Mucosa of rectum (tissue), 2 donors: ENCODE results near the gene TMEM108.

ENCODE experiments used
- H3K27ac ChIP-seq, 2 donors: one replicate each; pipeline ENCODE4 v1.7.0; 2013; ENCODE audit warnings: inconsistent platforms in 2 of 2, low read depth in 2 of 2, low read length in 2 of 2
- H3K27me3 ChIP-seq, 2 donors: one replicate each; pipeline ENCODE4 v1.7.0; 2013; ENCODE audit warnings: low read length in 2 of 2; ENCODE audit not compliant: control insufficient read depth in 2 of 2, insufficient read depth in 2 of 2
- H3K36me3 ChIP-seq, 2 donors: one replicate each; pipeline ENCODE4 v1.7.0; 2013; ENCODE audit warnings: low read length in 2 of 2; ENCODE audit not compliant: control insufficient read depth in 2 of 2, insufficient read depth in 2 of 2
- H3K4me1 ChIP-seq, 2 donors: one replicate each; pipeline ENCODE4 v1.7.0; 2013; ENCODE audit warnings: low read length in 2 of 2, mild to moderate bottlenecking in 1 of 2; ENCODE audit not compliant: control insufficient read depth in 2 of 2, insufficient read depth in 2 of 2
- H3K4me3 ChIP-seq, 2 donors: one replicate each; pipeline ENCODE4 v1.7.0; 2013; ENCODE audit warnings: low read length in 2 of 2
- H3K9ac ChIP-seq, 2 donors: one replicate each; pipeline ENCODE4 v1.7.0; 2013; ENCODE audit warnings: low read length in 2 of 2, low read depth in 1 of 2, mild to moderate bottlenecking in 1 of 2
- H3K9me3 ChIP-seq, 2 donors: one replicate each; pipeline ENCODE4 v1.7.0; 2013; ENCODE audit warnings: low read length in 2 of 2; ENCODE audit not compliant: control insufficient read depth in 2 of 2
- donor health status: healthy.
- donor health status: Normal muscosa, but diverticular disease.

Gene TMEM108

DNA sequence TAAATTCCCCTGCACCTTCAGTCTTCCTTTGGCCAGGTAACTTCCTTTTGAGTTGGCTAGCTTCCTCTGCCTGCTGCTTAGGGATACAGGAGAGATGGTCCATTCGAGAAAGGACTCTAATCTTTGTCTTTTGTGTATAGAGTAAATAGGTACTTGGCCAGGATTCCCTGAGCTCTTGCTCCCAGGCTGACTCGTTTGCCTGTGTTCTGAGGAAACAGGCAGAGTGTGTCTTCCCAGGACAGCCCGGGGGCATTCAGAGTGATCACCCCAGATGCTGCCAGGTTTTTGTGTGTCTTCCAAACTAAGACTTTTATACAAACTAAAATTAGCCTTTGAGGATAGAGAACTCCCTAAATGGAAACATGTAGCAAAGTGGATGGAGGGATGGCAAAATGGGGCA is 39.5 kb downstream of the TMEM108 start:
- Histone ChIP-seq H3K4me3 (no peak overlapping the region), H3K4me1 (no peaks in the 10 kb centered on the region), H3K9ac (no peak overlapping the region), H3K9me3 (no peaks in the 10 kb centered on the region), H3K27me3 (no peaks in the 10 kb centered on the region), H3K36me3 (no peaks in the 10 kb centered on the region), H3K27ac (no peak overlapping the region)

GRCh38 chr3:133079621-133080020 is 41.4 kb downstream of the TMEM108 start:
- Histone ChIP-seq H3K4me3 (no peak overlapping the region), H3K4me1 (no peaks in the 10 kb centered on the region), H3K9me3 (no peaks in the 10 kb centered on the region), H3K27me3 (no peaks in the 10 kb centered on the region), H3K27ac (no peak overlapping the region), H3K9ac (no peak overlapping the region), H3K36me3 (no peaks in the 10 kb centered on the region)

DNA sequence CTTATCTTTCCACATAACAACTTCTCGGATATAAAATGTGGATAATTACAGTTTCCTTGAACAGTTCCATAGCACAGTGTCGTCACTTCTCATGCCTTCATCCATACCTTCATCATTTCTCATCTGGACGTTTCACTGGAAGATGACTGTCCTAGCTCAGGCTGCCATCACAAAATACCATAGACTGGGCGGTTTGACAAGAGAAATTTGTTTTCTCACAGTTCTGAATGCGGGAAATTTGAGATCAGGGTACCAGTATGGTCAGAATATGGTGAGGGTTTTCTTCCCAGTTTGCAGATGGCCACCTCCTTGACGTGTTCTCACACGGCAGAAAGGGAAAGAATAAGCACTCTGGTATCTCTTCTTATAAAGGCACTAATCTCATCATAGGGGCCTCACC is 42.8 kb downstream of the TMEM108 start:
- Histone ChIP-seq H3K4me3 (no peak overlapping the region), H3K27me3 (no peaks in the 10 kb centered on the region), H3K36me3 (no peaks in the 10 kb centered on the region), H3K9me3 (no peaks in the 10 kb centered on the region), H3K27ac (no peak overlapping the region), H3K4me1 (no peaks in the 10 kb centered on the region), H3K9ac (no peak overlapping the region)

GRCh38 chr3:133083395-133083794 is 45.2 kb downstream of the TMEM108 start:
- Histone ChIP-seq H3K27ac (no peak overlapping the region), H3K36me3 (no peaks in the 10 kb centered on the region), H3K4me1 (no peaks in the 10 kb centered on the region), H3K9ac (no peak overlapping the region), H3K27me3 (no peaks in the 10 kb centered on the region), H3K9me3 (no peaks in the 10 kb centered on the region), H3K4me3 (no peak overlapping the region)

DNA sequence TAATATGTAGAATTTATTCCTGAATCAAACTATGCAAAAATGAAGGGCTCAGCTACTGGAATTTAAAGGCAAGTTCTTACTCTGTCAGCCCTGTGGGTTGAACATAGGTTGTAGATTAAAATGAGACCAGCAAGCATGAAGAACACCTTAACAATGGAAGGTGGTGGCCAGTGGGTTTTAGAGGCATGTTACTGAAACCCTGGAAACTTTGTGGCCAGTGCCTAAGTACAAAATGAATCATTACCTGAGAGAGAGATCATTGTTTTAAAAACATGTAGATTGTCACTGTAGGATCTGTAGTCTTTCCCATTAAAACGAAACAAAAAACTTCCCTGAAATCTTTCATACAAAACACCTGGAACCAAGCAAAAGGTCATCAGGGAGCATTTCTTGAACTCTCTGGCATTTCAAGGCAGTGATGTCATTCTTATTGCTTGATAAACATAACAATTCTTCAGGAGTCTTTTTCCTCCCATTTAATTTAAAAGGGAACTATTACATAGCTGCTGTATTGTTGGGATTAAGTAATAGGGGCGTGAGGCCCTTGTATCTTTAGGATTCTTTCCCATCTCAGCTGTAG is 51.8 kb downstream of the TMEM108 start:
- H3K36me3 ChIP-seq: no peaks in the 10 kb centered on the region
- no peaks in the 10 kb centered on the region for H3K27me3 ChIP-seq
- H3K4me3 ChIP-seq: no peak overlapping the region
- H3K27ac ChIP-seq: no peak overlapping the region
- H3K4me1 ChIP-seq: no peaks in the 10 kb centered on the region
- no peak overlapping the region for H3K9ac ChIP-seq
- no peaks in the 10 kb centered on the region for H3K9me3 ChIP-seq

DNA sequence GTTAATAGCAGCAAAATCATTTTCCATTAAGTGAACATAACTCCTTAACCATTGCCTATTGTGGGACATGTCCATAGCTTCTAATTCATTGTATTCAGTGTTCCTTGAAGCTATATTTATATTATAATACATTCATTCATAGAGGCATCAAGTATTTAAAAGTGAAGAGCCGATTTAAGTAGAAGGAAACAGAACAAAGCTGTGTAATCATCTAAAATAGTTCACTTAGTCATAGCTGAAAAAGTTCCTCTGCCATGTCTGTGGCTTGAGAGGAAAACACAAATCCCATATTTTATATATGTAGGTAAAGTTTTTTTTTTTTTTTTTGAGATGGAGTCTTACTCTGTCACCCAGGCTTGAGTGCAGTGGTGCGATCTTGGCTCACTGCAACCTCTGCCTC is 54.5 kb downstream of the TMEM108 start:
- Histone ChIP-seq H3K4me1 (no peaks in the 10 kb centered on the region), H3K9me3 (no peaks in the 10 kb centered on the region), H3K4me3 (no peak overlapping the region), H3K36me3 (no peaks in the 10 kb centered on the region), H3K27ac (no peak overlapping the region), H3K27me3 (no peaks in the 10 kb centered on the region), H3K9ac (no peak overlapping the region)

DNA sequence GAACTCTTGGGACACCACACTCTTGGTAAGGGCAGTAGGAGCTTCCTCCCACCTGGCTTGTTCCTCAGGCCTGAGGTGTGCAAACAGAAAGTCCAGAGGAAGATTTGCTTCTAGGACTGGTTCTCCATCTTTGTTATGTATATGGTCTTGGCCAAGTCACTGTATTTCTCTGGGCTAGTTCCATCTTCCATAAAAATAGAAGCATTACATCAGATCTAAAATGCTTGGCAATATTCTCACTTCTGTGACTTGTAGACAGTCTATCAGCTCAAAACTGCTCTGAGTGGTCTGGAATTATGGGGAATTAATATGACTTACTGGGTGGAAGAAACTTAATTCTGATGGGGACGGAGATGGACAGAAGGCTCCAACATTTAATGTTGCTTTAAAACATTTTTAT is 55.2 kb downstream of the TMEM108 start:
- no peak overlapping the region for H3K27ac ChIP-seq

DNA sequence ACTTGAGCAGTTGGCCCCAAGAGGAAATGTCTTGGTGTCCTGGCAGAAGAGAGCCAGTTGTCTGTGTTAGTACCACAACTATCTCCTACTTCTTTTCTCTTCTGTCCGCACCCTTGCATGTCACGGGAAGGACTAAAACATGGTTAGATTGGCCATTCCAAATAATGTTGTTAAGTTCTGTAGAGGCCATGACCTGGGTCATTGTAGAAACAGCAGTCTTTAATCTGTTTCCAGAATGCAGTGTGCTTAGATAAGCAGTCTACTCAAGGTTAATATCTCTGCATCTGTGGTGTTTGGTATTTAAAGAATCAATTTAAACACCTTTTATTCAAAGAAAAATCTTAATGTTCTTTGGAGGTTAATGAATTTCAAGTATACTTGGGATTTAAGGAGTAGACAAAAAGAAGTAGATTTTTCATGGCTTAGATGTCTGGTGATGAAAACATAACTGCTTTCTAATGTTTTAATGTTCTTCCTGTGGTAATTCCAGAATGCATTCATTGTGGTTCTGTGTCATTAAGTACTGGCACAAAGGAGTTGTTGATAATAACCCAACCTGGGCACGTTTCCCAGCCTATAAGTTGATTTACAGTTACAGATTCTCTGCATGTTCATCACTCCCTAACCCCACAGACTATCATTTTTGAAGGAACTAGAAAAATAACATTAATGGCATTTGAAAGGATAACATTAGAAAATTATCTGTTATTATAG is 58.9 kb downstream of the TMEM108 start:
- H3K9me3 ChIP-seq: no peaks in the 10 kb centered on the region
- no peak overlapping the region for H3K27ac ChIP-seq
- H3K4me1 ChIP-seq: no peaks in the 10 kb centered on the region
- H3K27me3 ChIP-seq: no peaks in the 10 kb centered on the region
- no peak overlapping the region for H3K4me3 ChIP-seq
- H3K9ac ChIP-seq: no peak overlapping the region
- H3K36me3 ChIP-seq: no peaks in the 10 kb centered on the region

More for the DNA sequence above, 55.2 kb downstream of the TMEM108 start:
- H3K4me3 ChIP-seq: no peak overlapping the region
- no peak overlapping the region for H3K9ac ChIP-seq
- no peaks in the 10 kb centered on the region for H3K36me3 ChIP-seq
- no peaks in the 10 kb centered on the region for H3K27me3 ChIP-seq
- no peaks in the 10 kb centered on the region for H3K4me1 ChIP-seq
- H3K9me3 ChIP-seq: no peaks in the 10 kb centered on the region

DNA sequence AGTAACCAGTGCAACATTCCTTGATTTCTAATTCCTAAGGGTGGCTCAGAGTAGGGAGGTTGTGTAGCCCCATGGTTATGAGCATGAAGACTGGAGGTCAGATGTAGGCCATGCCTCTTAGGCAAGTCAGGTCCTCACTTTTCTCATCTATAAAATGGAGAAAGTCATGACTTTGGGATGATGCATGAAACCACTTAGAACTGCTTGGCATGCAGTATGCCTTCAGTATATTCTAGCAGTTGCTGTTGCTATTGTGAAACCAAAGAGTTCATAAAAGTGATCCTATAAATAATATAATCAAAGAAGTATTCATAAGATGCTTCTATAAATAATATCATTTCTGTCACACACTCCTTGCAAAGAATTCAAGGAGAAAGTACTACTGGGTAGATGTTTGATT is 65.5 kb downstream of the TMEM108 start:
- no peak overlapping the region for H3K4me3 ChIP-seq
- no peaks in the 10 kb centered on the region for H3K27me3 ChIP-seq
- no peak overlapping the region for H3K9ac ChIP-seq
- H3K9me3 ChIP-seq: no peaks in the 10 kb centered on the region
- H3K27ac ChIP-seq: no peak overlapping the region
- H3K4me1 ChIP-seq: no peaks in the 10 kb centered on the region
- H3K36me3 ChIP-seq: no peaks in the 10 kb centered on the region

DNA sequence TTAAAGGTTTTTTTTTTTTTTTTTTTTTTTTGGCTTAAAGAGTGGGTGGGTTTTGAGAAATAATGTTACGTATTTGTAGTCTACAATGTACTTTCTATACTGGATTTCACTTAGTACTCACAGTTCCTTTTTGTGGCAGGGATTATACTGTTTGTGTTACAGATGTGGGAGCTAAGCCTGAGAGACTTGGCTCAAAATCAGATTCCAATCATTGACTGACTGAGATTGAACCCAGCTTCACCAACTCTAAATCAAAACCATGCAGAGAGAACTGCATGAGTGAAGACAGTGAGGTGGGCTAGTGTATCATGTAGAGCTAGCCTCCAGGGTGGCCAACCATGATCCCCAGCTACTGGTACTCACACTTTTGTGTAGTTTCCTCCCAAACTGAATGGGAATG is 68.0 kb downstream of the TMEM108 start:
- Histone ChIP-seq H3K9ac (no peak overlapping the region), H3K4me1 (no peaks in the 10 kb centered on the region), H3K4me3 (no peak overlapping the region), H3K36me3 (no peaks in the 10 kb centered on the region), H3K9me3 (no peaks in the 10 kb centered on the region), H3K27ac (no peak overlapping the region), H3K27me3 (no peaks in the 10 kb centered on the region)
